GM21737 (cell line): Measurements from ENCODE around the gene PKP4.
"Not testable (repeated sequence)": the region's sequence is repeated elsewhere in the genome, so short reads cannot be mapped to it uniquely, and the experiment has no call there.

ENCODE experiments used
- ATAC-seq: cut with Tn5 transposase; IDR thresholded peaks from one replicate; pipeline ENCODE4 v1.9.1; 2021; ENCODE audit warnings: mild to moderate bottlenecking, moderate library complexity; ENCODE audit not compliant: unreplicated experiment

PKP4 gene

DNA sequence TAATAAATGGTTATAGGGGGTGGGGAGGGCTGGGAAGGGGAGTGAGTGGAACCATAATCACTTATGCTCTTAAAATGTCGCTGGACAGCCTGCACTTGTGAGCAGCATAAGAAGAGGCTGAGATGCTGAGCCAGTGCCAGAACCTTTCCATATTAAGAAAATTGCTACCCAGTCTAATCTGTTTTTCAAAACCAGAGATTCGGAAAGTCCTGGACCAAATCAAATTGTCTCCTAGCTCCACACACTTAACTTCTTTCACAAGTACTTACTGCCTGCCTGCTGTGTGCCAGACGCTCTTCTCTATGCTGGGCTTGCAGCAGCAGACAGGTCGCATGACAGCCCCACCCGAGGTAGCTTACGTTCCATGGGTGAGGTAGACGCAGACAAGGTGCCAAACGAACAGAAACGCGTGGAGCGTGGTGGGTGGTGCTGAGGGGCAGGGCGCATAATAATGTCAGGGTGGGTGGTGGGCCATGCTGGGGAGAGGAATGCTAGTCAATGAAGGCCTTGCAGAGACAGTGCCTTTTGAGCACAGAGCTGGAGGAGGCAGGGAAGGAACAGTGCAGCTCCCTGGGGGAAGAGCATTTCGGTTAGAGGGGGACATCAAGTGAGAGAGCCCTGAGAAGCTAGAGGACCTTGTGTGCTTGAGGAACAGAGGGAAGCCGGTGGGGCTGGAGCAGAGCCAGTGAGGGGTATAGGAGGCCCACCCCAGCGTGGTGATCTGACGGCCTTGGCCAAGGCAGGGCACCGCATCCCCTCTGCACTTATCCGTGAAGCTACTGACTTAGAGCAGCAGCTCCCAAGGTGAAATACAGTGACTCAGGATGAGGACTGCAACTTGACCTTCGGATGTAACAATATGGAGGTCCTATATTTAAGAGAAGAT, 214.9 kb downstream of the PKP4 start:
- ATAC-seq = no peak

DNA sequence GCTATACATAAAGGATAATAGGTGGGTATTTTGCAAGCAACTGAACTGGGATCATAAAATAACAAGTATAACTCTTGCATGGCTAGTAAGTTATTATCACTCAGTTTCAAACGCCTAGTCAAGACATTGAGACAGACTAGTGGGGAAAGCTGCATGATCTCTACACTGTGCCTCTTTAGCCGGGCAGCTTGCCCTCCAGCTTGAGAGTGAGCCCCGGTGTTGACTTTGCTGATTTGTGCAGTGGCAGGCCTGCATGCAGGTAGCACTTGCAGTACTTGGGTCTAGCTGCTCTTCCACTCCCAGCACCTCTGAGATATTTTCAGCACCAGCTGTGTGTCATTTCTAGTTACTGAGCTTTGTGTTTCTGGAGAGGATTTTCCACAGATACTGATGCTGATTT, 219.5 kb downstream of the PKP4 start:
- ATAC-seq = no peak

DNA sequence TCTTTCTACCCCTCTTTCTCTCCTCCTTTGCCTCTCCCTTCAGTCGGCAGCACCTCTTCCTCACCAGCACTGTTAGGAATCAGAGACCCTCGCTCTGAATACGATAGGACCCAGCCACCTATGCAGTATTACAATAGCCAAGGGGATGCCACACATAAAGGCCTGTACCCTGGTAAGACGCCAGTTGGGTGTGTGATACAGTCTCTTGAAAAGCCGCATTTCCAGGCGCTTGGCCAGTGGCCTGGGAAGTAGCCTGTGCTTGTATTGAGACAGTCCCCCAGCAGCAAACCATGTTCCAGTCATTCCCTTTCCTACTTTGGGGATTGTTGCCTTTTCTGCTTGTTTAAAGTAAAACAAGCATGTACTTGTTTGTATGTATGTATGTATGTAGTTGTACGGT, 219.9 kb downstream of the PKP4 start:
- no peak for ATAC-seq

DNA sequence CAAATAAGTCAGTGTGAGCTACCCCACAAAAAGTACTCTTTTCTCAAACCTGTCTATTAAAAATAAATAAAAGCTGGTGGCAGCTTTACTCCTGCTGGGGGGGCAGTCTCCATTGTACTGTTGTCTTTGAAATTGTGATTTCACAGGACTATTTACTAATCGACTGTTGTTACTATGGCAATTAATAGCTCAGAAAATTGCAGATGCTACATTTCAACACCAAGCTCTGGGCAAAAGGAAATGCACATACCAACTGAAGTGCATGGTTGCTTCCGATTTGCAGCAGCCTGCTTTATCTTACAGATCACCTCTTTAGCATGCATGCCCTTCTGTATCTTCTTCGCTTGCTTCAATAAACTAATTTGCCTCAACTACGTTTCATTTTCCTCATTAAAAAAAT, 220.8 kb downstream of the PKP4 start:
- no peak for ATAC-seq

DNA sequence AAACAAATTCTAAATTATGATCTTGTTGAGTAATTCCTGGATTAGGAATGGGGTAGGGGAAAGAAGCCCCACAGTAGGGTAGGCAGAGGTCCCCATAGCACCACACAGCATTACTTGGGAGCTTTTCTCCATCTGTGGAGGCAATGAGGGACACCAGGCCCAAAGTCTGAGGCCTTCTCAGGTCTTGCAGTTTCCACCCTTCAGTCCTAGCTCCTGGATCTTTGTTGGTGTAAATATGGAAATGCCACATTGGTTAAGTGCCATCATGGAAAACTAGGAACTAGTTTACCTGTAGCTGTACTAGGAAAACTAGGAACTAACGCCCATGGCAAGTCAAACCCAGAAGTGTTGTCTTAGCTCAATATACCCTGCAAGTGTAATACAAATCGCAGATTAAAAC, 225.1 kb downstream of the PKP4 start:
- no peak for ATAC-seq

DNA sequence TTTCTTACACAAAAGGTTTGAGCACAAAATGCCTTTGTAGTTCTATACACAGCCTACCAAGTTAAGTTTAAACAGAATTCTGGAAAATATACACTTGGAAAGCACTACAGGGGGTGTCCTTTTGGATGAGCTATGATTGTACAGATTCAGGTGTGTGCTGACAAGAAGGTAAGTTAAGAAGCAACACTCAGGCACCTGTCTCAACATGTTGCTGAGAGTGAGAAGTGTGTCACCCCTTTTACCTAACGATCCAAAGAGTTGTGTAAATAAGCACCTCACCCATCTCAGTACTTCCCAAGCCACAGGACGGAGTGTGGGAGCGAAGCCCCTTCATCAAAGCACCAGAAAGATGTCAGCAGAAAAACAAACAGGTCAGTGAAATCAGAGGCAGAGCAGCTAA, 228.9 kb downstream of the PKP4 start:
- no peak for ATAC-seq

DNA sequence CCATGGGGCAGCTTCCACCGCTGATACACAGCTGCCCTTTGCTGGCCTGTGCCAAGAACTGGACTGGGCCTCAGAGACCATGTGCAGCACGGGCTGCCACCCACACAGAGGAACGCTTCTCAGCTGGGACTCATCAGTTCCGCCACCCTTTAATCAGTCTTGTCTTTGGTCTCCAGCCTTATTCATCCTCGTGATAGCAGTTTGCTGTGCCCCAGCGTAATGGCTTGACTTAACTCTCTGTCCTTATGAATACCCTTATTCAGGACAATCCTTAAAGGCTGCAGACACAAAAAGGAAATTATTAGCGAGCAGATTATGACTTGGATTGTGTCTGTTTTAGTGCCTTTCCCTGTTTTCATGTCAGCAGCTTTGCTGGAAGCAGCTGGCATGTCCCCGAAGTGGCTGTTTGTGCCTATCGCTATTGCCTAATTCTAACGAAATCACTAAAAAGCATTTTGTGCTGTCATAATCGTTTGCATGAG, 229.5 kb downstream of the PKP4 start:
- ATAC-seq = no peak

DNA sequence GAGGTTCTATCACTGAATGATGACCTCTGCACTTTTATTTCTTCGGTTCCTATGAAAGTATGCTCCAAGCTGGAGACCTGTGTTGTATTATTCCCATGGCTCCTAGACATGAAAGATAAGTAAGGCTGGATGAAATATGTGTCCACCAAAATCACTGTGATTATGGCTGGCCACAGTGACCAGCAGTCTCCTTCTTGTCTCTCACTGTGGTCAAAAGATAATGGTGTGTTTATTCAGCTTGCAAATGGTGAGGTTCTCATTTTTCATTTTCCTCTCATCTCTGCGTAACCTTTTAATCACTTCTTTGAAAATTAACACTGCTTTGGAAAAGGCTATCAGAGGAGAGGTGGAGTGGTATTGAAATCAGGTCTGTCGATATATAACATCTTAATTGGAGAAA, 230.6 kb downstream of the PKP4 start:
- ATAC-seq = no peak

DNA sequence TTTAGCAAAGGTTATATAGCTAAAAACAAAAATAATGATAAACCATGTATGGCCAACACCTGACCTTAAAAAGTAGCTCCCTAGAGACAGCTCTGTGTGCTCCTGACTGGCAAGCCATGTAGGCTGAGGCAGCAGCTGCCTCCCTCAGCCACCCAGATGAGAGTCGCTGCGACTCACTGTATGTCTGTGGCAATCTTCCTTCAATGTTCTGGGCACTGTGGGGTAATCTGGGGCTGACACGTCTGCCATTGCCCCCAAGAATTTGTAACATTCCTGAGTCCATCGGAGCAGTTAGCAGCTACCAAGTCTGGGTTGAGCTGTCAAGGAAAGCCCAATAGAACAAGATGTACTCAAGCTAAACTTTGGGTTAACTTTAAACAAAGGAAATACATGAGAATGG, 232.0 kb downstream of the PKP4 start:
- ATAC-seq = no peak

DNA sequence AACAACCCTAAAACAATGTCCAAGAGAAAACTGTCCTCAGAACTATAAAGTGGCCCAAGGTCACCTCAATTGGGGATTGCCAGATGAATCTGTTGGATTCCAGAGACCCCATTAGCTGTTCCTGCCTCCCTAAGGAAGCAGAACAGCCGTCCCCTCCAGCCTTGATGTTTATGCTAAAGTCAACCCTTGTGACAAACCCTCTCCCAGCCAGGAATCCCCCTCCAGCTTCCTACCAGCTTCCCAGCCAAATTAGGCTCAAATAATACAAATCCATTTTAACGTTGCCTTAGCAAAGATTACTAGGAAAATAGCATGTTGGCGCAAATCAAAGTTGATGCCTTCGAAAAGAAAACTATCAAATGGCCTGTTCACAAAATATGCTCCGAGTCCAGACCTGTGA, 232.6 kb downstream of the PKP4 start:
- ATAC-seq = no peak

DNA sequence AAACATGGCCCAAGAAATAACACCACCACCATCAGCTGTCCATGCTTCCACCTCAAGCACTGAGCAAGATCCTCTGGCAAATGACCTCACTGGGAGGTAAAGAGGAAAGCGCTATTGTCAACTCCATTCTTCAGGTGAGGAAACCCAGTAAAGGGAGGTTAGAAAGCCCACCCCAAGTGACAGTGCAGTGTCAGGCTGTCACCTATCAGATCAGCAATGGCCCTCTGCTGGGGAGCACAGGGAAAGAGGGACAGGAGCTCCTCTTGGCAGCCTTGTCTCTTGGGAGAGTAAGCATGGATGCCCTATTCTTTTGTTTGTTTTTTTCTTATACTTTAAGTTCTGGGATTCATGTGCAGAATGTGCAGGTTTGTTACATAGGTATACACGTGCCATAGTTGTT, 234.1 kb downstream of the PKP4 start:
- no peak for ATAC-seq

DNA sequence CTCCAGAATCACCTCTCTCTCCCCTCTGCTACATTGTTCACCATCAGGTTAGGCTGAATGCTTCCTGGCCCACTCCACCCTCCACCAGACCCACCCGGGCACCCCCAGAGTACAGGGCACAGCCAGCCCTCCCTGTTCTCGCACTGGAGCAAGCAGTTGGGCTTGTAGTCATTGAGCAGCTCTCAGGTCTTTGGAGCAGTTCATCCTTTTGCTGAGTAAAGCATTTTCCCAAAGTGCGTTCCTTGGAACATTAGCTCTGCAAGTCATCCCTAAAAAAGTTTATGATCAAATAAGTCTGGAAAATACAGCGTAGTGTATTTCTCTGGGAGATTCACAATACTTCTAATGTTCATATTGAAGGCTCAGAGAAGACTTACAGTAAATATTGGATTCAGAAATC, 234.9 kb downstream of the PKP4 start:
- ATAC-seq = no peak

DNA sequence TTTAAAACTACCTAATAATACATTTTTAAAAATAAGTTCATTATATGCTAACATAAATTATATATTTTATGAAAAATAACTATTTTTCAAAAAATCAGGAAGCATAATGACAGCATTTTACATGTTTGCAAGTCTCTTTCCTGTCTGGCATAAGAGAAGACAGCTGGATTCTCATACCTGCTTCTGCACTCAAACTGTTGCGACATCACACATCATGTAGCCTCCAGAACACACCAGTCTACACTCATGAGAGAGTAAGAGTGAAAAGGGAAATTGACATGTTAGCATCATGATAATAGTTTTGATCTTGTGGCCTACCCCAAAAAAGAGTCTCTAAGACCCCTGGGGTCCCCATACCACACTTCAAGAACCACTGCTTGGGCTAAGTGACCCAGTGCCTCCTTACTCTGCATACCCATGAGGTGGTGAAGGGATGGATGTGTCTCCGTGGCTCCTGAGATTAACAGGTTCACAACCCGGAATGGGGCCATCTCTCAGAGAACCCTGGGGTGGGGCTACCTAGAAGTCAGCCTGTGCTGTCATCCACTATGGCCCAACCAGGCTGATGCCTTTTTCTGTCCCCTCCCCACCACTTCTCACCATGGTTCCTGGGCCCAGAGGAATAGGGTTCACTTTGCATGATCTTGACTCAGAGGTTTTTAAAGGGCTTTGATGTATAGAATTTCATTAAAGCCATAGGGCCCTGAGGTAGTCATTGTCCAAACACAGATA, 235.8 kb downstream of the PKP4 start:
- no peak for ATAC-seq

DNA sequence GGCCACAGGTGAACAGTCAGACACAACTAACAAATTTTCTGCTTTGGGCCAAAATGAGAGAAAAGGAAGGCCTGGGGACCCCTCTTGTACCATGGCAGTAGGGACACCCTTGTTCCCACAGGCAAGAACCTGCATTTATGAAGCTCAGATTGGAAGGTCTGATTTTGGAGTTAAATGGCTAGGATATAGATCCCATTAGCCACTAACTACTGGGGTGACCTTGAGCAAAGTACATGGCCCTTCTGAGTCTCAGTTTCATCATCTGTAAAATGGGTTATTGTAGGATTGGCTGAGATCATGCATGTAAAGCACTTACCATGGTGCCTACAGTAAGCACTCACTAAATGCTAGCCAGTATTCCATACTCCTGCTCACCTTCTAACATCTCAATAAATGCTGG, 236.7 kb downstream of the PKP4 start:
- ATAC-seq = no peak

DNA sequence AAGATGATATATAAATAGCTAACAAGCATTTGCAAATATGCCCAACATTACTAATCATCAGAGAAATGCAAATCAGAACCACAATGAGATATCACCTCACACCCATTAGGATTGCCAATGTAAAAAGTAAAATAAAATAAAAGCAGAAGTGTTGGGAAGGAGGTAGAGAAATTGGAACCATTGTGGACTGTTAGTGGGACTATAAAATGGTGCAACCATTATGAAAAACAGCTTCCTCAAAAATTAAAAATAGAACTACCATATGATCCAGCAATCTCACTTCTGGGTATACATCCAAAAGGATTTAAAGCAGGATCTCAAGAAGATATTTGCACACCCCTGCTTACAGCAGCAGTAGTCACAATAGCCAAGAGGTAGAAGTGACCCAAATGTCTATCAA, 238.6 kb downstream of the PKP4 start:
- ATAC-seq = no peak

DNA sequence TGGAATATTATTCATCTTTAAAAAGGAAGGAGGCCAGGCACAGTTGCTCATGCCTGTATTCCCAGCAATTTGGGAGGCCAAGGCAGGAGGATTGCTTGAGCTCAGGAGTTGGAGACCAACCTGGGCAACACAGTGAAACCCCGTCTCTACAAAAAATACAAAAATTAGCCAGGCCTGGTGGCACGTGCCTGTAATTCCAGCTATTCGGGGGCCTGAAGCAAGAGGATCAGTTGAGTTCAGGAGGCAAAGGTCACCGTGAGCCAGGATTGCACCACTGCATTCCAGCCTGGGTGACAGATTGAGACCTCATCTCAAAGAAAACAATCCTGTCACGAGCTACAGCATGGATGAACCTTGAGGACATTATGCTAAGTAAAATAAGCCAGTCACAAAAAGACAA, 239.0 kb downstream of the PKP4 start:
- ATAC-seq = not testable (repeated sequence)

DNA sequence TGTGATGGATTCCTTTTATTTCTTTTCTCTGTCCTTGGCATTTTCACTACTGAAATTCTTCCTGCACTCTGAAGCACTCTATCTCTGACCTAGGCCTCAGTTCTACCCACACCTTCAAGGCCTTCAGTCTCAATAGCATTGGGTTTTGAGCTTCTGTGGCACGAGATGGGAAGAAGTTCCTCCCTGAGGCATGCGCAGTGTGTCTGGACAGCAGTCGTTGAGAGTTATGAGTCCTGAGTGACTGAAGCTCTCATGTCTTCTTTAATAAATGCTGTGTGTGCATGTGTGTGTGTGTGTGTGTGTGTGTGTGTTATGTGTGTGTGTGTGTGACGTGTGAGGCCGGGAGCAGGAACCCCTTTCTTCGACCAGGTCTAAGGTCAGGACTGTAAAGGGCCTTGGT, 242.6 kb downstream of the PKP4 start:
- no peak for ATAC-seq

DNA sequence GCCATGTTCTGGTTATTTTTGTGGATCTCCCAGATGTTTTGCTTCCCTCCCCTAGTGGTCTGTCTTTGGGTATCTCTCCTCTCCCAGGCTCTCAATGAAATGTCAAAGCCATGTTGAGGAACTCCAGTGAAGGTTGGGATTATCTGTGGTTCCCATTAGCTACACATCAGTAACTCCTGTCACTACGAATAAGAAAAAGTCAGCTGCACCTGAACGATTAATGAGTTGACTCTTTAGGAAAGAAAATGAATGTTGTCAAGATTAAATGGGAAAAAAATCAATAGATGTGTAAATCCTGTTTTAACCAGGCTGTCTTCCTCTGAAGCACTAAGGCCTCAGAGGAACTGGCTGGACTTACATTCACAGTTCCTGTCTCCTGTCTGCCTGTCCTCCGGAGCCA, 244.3 kb downstream of the PKP4 start:
- ATAC-seq = no peak

DNA sequence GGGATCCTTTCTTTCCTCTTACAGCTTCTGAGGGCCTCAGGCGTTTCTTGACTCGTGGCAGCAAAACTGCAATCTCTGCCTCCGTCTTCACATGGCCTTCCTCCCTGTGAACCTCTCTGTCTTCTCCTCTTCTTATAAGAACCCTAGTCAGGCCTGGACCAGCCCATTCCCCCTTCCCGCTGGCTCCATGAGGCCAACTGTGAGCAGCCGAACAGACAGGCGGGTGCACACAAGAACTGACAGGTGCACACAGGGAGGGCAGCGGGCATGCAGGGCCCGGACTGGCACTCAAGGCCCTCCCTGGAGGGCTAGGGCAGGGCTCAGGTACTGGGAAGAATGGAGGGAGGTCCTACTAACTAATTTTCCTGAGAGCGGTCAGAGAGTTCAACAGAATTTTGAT, 246.0 kb downstream of the PKP4 start:
- ATAC-seq = no peak

DNA sequence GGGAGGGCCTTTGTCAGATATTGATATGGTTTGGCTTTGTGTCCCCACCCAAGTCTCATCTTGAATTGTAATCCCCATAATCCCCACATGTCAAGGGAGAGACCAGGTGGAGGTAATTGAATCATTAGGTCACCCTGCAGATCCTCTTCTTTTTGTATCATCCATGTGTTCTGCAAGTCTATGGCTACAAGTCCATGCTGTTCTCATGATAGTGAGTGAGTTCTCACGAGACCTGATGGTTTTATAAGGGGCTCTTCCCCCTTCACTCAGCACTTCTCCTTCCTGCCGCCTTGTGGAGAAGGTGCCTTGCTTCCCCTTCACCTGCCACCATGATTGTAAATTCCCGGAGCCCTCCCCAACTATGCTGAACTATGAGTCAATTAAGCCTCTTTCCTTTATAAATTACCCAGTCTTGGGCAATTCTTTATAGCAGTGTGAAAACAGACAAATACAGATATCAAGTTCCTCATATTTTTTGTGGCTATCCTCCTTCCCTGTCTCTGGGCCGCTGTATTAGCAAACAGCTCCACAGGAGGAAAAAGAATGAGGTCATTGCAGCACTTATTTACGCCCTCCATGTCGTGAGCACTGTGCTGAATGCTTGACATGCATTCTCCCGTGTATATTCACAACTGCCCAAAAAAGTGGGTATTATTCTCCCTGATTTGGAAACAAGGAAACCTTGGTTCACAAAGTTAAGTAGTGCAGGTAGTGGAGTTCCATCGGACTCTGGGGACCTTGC, 248.1 kb downstream of the PKP4 start:
- not testable (repeated sequence) for ATAC-seq

DNA sequence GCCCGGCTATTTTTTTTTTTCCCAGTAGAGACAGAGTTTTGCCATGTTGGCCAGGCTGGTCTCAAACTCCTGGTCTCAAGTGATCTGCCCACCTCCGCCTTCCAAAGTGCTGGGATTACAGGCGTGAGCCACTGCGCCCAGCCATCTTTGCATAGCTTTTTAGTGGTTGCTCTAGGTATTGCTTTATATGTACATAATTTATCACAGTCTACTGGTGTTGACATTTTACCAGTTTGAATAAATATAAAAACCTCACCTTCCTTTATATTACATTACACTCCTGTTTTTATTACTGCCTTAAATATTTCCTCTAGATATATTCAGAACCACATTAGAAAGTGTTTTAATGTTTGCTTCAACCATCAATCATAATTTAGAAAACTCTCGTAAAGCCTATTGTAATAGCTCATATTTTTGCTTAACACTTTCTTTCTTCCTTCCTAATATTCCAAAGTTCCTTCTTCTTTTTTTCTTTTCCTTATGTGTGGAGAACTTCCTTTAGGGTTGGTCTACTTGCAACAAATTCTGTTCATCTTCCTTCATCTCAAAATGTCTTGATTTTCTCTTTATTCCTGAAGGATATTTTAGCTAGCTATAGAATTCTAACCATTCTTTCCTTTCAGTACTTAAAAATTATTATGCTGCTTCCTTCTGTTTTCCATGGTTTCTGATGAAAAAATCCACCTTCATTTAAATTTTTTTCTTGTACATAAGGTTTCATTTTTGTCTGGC, 256.2 kb downstream of the PKP4 start:
- no peak for ATAC-seq
